Ascending aorta (tissue), 2 donors: ENCODE measurements around the gene ZC3H7B. TPM values are rescaled to one million over a fixed set of nuclear protein-coding genes. Genes with fewer than 3 reads are reported as not detected.

Experiments
- DNase-seq, 2 donors: peaks; one replicate each; pipeline ENCODE4 v3.0.0-alpha.2; 2019; ENCODE audit warnings: low spot score in 2 of 2
- H3K27ac ChIP-seq, 2 donors: fragments of 200-600 bp; sonication (generic); one replicate each; pipeline ENCODE4 v1.5.1; 2016 to 2017; ENCODE audit warnings: mild to moderate bottlenecking in 1 of 2
- H3K27me3 ChIP-seq: fragments of 200-600 bp; sonication (generic); one replicate; pipeline ENCODE4 v1.5.1; 2017
- H3K36me3 ChIP-seq, 2 donors: fragments of 200-600 bp; sonication (generic); one replicate each; pipeline ENCODE4 v1.5.1; 2016
- H3K4me1 ChIP-seq, 2 donors: fragments of 200-600 bp; sonication (generic); one replicate each; pipeline ENCODE4 v1.5.1; 2016 to 2017; ENCODE audit warnings: mild to moderate bottlenecking in 1 of 2
- H3K4me3 ChIP-seq, 2 donors: fragments of 200-600 bp; sonication (generic); one replicate each; pipeline ENCODE4 v1.5.1; 2016 to 2017; ENCODE audit warnings: mild to moderate bottlenecking in 1 of 2
- H3K9me3 ChIP-seq, 2 donors: fragments of 200-600 bp; sonication (generic); one replicate each; pipeline ENCODE4 v1.5.1; 2016
- intact Hi-C: fragments of 100-400 bp; cut with DNase I; formaldehyde crosslinking; loops from one replicate; pipeline ENCODE4 v1.15.1; 2023
- total RNA-seq: library from RNA; depleted of rRNA; stranded (reverse); fragments of >200 nt; gene quantifications from one replicate; pipeline ENCODE4 v1.1.0, GENCODE V29; 2016
- TF ChIP-seq, protein P1 (sequence below), 3 experiments: fragments of 200-600 bp in 2 of 3; fragments of 450-650 bp in 1 of 3; sonication (generic) in 2 of 3; IDR thresholded peaks; one replicate each; pipeline ENCODE4 v1.5.1; 2016 to 2019; ENCODE audit warnings: antibody characterized with exemption in 3 of 3, mild to moderate bottlenecking in 1 of 3, moderate library complexity in 1 of 3

Gene ZC3H7B
- total RNA-seq, 1 donor from 2014 or later: 54.9 TPM

- no peaks in the 10 kb centered on the region for H3K36me3 ChIP-seq
- intact Hi-C loops: loop anchor here (1.0 to 5.0 kb wide), 2 partner anchors 14 to 80 kb away; partner anchors contain the start of genes RANGAP1 and TEF
- H3K4me1 ChIP-seq: peaks cover 10 to 26% of the 10 kb centered on the region in 2 donors
Observed at GRCh38 chr22:41367039-41367679, 65.8 kb downstream of the ZC3H7B start.

DNA sequence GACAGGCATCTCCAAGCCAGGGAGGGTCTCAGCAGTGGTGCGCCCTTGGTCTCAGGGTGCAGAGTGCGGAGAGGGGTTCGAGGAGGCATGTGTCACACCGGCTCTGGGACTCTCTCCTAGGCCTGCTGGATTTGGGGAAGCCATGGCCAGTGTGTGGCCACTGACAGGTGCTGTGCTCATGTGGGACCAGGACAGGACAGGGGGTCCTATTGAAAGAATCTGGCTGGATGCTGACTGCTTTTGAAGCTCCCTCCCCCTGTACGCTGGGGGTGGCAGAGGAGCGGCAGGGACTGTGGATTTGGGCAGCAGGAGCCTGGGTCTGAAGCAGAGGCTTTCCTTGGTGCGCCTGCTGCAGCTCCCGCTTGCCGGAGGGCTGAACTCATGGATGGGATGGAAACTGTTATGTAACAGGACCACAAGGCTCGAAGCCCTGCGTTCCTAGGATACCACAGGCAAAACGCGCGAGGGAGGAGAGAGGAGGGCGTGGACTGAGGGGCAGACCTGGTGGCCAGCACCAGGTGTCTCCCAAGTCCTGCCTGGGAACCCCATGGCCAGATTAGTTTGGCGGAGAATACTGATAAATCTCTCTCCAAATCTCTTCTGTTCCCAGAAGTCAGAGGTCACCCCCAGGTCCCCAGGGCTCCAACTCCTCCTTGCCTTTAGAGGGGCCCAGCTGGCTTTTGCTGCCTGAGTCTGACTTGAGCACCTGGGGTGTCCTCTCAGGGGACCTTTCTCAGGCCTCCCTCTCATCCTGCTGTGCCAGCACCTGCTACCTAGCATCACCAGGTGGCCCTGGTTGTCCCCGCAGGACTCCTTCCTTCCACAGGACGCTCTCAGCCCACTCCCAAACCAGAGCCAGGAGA is 66.6 kb downstream of the ZC3H7B start:
- no peak for DNase-seq
- no peaks in the 10 kb centered on the region for H3K9me3 ChIP-seq
- peaks cover 10 to 26% of the 10 kb centered on the region in 2 donors for H3K4me1 ChIP-seq
- no peaks in the 10 kb centered on the region for H3K27me3 ChIP-seq
- intact Hi-C loops: loop anchor here (1.0 to 5.0 kb wide), 2 partner anchors 13 to 81 kb away; partner anchors contain the start of genes RANGAP1 and TEF
- TF ChIP-seq, protein P1, sequence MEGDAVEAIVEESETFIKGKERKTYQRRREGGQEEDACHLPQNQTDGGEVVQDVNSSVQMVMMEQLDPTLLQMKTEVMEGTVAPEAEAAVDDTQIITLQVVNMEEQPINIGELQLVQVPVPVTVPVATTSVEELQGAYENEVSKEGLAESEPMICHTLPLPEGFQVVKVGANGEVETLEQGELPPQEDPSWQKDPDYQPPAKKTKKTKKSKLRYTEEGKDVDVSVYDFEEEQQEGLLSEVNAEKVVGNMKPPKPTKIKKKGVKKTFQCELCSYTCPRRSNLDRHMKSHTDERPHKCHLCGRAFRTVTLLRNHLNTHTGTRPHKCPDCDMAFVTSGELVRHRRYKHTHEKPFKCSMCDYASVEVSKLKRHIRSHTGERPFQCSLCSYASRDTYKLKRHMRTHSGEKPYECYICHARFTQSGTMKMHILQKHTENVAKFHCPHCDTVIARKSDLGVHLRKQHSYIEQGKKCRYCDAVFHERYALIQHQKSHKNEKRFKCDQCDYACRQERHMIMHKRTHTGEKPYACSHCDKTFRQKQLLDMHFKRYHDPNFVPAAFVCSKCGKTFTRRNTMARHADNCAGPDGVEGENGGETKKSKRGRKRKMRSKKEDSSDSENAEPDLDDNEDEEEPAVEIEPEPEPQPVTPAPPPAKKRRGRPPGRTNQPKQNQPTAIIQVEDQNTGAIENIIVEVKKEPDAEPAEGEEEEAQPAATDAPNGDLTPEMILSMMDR (IDR thresholded peaks at IDR 0.05): no peak
- peak overlapping the region; percentile 57 to 63 for H3K4me3 ChIP-seq
- H3K27ac ChIP-seq: peak overlapping the region; percentile 53 to 56
- no peaks in the 10 kb centered on the region for H3K36me3 ChIP-seq

More at GRCh38 chr22:41367039-41367679, 65.8 kb downstream of the ZC3H7B start:
- Histone ChIP-seq H3K27me3 (no peaks in the 10 kb centered on the region), H3K4me3 (peak overlapping the region; percentile 57 to 63), H3K9me3 (no peaks in the 10 kb centered on the region), H3K27ac (peak overlapping the region; percentile 53 to 56)
- DNase-seq: peak; percentile 80 to 96
- TF ChIP-seq, protein P1 (IDR thresholded peaks at IDR 0.05): peak; percentile 14 to 36 (median 35)

DNA sequence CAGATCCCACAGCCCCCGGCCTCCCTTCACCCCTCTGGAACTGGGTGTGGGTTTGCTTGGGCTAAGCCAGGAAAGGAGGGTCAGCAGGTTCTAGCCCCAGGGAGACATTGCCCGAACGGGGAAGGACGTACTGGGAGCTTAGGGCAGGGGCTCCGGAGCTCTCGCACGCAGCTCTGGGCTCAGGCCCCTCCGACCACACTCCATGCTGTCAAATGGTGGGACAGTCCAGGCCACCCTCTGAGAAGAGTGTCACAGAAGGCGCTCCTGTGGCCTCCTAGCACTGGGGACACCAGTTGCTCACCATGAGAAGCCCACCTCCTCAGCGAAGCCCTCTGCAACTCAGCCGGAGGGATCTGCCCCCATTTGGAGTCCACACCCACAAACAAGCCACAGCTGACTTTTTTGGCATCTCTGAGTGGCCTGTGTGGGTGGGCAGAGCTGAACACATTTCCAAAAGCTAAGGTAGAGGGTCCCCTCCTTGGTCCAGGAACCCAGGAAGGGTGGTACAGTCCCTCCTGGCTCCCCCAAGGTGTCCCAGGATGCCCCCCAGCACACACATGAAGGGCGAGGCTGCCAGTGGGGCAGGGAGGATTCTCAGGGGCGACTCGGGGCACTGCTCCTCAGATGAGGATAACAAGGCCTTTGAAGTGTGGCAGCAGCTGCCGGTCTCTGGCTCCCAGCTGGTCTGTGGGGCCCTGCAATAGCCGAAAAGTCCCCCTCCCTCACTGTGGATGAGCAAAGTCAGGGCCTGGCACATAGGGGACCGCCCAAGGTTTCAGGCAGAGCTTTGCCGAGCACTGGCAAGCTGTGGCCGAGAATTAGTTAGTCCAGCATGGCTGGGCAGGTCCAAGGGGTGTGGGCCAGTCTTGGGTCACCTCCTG is 67.5 kb downstream of the ZC3H7B start:
- no peaks in the 10 kb centered on the region for H3K9me3 ChIP-seq
- H3K4me3 ChIP-seq: peak overlapping the region; percentile 57 to 63
- TF ChIP-seq, protein P1 (IDR thresholded peaks at IDR 0.05): no peak
- H3K27me3 ChIP-seq: no peaks in the 10 kb centered on the region
- peak overlapping the region; percentile 21 to 56 for H3K27ac ChIP-seq
- DNase-seq: no peak
- intact Hi-C loops: loop anchor here (5.0 kb wide), 1 partner anchor 81 kb away; the partner anchor contains the start of gene RANGAP1
- H3K4me1 ChIP-seq: peaks cover 10 to 26% of the 10 kb centered on the region in 2 donors
- H3K36me3 ChIP-seq: no peaks in the 10 kb centered on the region

DNA sequence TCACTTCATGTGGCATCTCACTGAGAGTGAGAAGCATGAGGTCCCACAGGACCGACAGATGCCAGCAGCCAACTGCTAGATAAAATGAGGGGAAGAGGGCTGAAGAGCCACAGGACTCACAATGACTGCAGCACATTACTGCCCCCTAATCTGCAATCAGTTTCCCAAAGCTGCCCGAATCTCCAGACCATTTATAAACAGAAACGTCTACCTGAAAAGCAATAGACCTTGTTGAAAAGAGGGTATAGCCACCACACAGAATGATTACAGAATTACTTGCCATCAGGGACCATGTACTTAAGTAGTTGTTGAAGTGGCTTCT is 68.1 kb downstream of the ZC3H7B start:
- H3K36me3 ChIP-seq: no peaks in the 10 kb centered on the region
- H3K4me1 ChIP-seq: peaks cover 10 to 26% of the 10 kb centered on the region in 2 donors
- intact Hi-C loops: loop anchor here (5.0 kb wide), 1 partner anchor 82 kb away; the partner anchor contains the start of gene RANGAP1
- H3K27ac ChIP-seq: peak overlapping the region in 1 of 2 donors; percentile 56
- TF ChIP-seq, protein P1 (IDR thresholded peaks at IDR 0.05): no peak
- DNase-seq: no peak
- H3K9me3 ChIP-seq: no peaks in the 10 kb centered on the region
- no peaks in the 10 kb centered on the region for H3K27me3 ChIP-seq
- peak overlapping the region in 1 of 2 donors; percentile 63 for H3K4me3 ChIP-seq

DNA sequence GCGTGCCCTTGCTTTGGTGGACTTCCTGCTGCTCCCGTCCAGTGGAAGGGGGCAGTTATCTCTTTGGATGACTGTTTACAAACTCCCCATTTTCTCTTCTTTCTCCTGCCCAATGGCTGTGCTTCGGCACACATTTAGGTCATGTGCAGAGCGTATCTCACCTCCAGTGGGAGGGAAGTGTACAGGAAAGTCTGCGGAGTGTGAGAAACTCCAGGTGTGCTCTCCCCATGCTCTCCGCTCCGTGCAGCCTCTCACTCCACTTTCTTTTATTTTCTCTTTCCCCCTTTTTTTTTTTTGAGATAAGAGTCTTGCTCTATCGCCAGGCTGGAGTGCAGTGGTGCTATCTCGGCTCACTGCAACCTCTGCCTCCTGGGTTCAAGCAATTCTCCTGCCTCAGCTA is 68.5 kb downstream of the ZC3H7B start:
- Histone ChIP-seq H3K9me3 (no peaks in the 10 kb centered on the region), H3K36me3 (no peaks in the 10 kb centered on the region), H3K27me3 (no peaks in the 10 kb centered on the region), H3K4me3 (no peak overlapping the region), H3K27ac (no peak overlapping the region), H3K4me1 (peaks cover 10 to 26% of the 10 kb centered on the region in 2 donors)
- TF ChIP-seq, protein P1 (IDR thresholded peaks at IDR 0.05): no peak
- intact Hi-C loops: loop anchor here (5.0 kb wide), 1 partner anchor 83 kb away; the partner anchor contains the start of gene RANGAP1
- DNase-seq: no peak
